ENCODE data around the gene FLAD1.

Gene FLAD1

GRCh38 chr1:154970631-154971340 is 12.4 kb upstream of the FLAD1 start, which contains the start of gene SHC1:
SHC1 (minus strand) TSS chr1:154970747; CDS start chr1:154970526, 221 bp downstream.
- Histone ChIP-seq H3K9ac (ENCODE audit: insufficient read length) (peak within 1 kb of the TSS; percentile 74), H3K4me3 (peak within 1 kb of the TSS; percentile 82), H3K36me3 (ENCODE audit: insufficient read depth, low read length) (peaks cover 27% of the 10 kb centered on the region), H3K27ac (peak within 1 kb of the TSS; percentile 83), H3K9me3 (ENCODE audit: low read depth, low read length) (no peaks in the 10 kb centered on the region)
- DNase-seq (ENCODE audit: low read depth, low spot score): no peak
- peak; percentile 98 for TF ChIP-seq POLR2AphosphoS5 (IDR thresholded peaks at IDR 0.05; ENCODE audit: borderline replicate concordance, low read depth, low read length)
- no peak for TF ChIP-seq EZH2 (IDR thresholded peaks at IDR 0.05)

- H3K9ac ChIP-seq (ENCODE audit: insufficient read length): peak overlapping the region; percentile 74
- DNase-seq (ENCODE audit: low read depth, low spot score): no peak
- H3K4me3 ChIP-seq: peak overlapping the region; percentile 82
- H3K27ac ChIP-seq: peak overlapping the region; percentile 83
- H3K9me3 ChIP-seq (ENCODE audit: low read depth, low read length): no peaks in the 10 kb centered on the region
- peaks cover 26% of the 10 kb centered on the region for H3K36me3 ChIP-seq (ENCODE audit: insufficient read depth, low read length)
- no peak for TF ChIP-seq EZH2 (IDR thresholded peaks at IDR 0.05)
- TF ChIP-seq FOXP2 (optimal IDR thresholded peaks at IDR 0.05; ENCODE audit: control extremely low read depth, extremely low read length, insufficient read depth): no peak
- no peak for TF ChIP-seq POLR2AphosphoS5 (IDR thresholded peaks at IDR 0.05; ENCODE audit: borderline replicate concordance, low read depth, low read length)
These were observed 11.7 kb upstream of the FLAD1 start for GRCh38 chr1:154971341-154971998.

- TF ChIP-seq EZH2 (IDR thresholded peaks at IDR 0.05) (no peak), POLR2AphosphoS5 (IDR thresholded peaks at IDR 0.05; ENCODE audit: borderline replicate concordance, low read depth, low read length) (no peak), FOXP2 (optimal IDR thresholded peaks at IDR 0.05; ENCODE audit: control extremely low read depth, extremely low read length, insufficient read depth) (no peak)
- DNase-seq (ENCODE audit: low read depth, low spot score): no peak
- Histone ChIP-seq H3K9ac (ENCODE audit: insufficient read length) (peak overlapping the region; percentile 43), H3K27ac (peak overlapping the region; percentile 99), H3K9me3 (ENCODE audit: low read depth, low read length) (no peaks in the 10 kb centered on the region), H3K4me3 (peak overlapping the region; percentile 97), H3K36me3 (ENCODE audit: insufficient read depth, low read length) (peaks cover 20% of the 10 kb centered on the region)
These were observed 11.0 kb upstream of the FLAD1 start for GRCh38 chr1:154972213-154972516.

GRCh38 chr1:154972517-154973343 is 10.4 kb upstream of the FLAD1 start:
- DNase-seq (ENCODE audit: low read depth, low spot score): no peak
- Histone ChIP-seq H3K4me3 (peak overlapping the region; percentile 97), H3K27ac (peak overlapping the region; percentile 99), H3K9me3 (ENCODE audit: low read depth, low read length) (no peaks in the 10 kb centered on the region), H3K9ac (ENCODE audit: insufficient read length) (peak overlapping the region; percentile 43), H3K36me3 (ENCODE audit: insufficient read depth, low read length) (peaks cover 20% of the 10 kb centered on the region)
- TF ChIP-seq FOXP2 (optimal IDR thresholded peaks at IDR 0.05; ENCODE audit: control extremely low read depth, extremely low read length, insufficient read depth) (no peak), EZH2 (IDR thresholded peaks at IDR 0.05) (no peak), POLR2AphosphoS5 (IDR thresholded peaks at IDR 0.05; ENCODE audit: borderline replicate concordance, low read depth, low read length) (no peak)

GRCh38 chr1:154973344-154974101 is 9.6 kb upstream of the FLAD1 start:
- TF ChIP-seq POLR2AphosphoS5 (IDR thresholded peaks at IDR 0.05; ENCODE audit: borderline replicate concordance, low read depth, low read length) (peak; percentile 75), EZH2 (IDR thresholded peaks at IDR 0.05) (no peak), FOXP2 (optimal IDR thresholded peaks at IDR 0.05; ENCODE audit: control extremely low read depth, extremely low read length, insufficient read depth) (no peak)
- Histone ChIP-seq H3K27ac (peak overlapping the region; percentile 99), H3K36me3 (ENCODE audit: insufficient read depth, low read length) (peaks cover 21% of the 10 kb centered on the region), H3K9me3 (ENCODE audit: low read depth, low read length) (no peaks in the 10 kb centered on the region), H3K4me3 (peak overlapping the region; percentile 97), H3K9ac (ENCODE audit: insufficient read length) (peak overlapping the region; percentile 95)
- DNase-seq (ENCODE audit: low read depth, low spot score): peak; percentile 81

- Histone ChIP-seq H3K9me3 (ENCODE audit: low read depth, low read length) (no peaks in the 10 kb centered on the region), H3K9ac (ENCODE audit: insufficient read length) (peak within 1 kb of the TSS; percentile 95), H3K4me3 (peak within 1 kb of the TSS; percentile 97), H3K36me3 (ENCODE audit: insufficient read depth, low read length) (peaks cover 25% of the 10 kb centered on the region), H3K27ac (peak within 1 kb of the TSS; percentile 99)
- DNase-seq (ENCODE audit: low read depth, low spot score): peak; percentile 99
- TF ChIP-seq POLR2AphosphoS5 (IDR thresholded peaks at IDR 0.05; ENCODE audit: borderline replicate concordance, low read depth, low read length): peak; percentile 86; the same call in 1 of the 2 replicates
- no peak for TF ChIP-seq EZH2 (IDR thresholded peaks at IDR 0.05)
These were observed 8.9 kb upstream of the FLAD1 start, which contains the start of gene CKS1B for GRCh38 chr1:154974102-154974807. CKS1B (plus strand) TSS chr1:154974681; CDS start chr1:154974746, 65 bp downstream.

- peak; percentile 92 for DNase-seq (ENCODE audit: low read depth, low spot score)
- peak overlapping the region; percentile 95 for H3K27ac ChIP-seq
- no peak for TF ChIP-seq FOXP2 (optimal IDR thresholded peaks at IDR 0.05; ENCODE audit: control extremely low read depth, extremely low read length, insufficient read depth)
- peak; percentile 80 for TF ChIP-seq POLR2AphosphoS5 (IDR thresholded peaks at IDR 0.05; ENCODE audit: borderline replicate concordance, low read depth, low read length)
- H3K9ac ChIP-seq (ENCODE audit: insufficient read length): peak overlapping the region; percentile 91
- no peaks in the 10 kb centered on the region for H3K9me3 ChIP-seq (ENCODE audit: low read depth, low read length)
- H3K36me3 ChIP-seq (ENCODE audit: insufficient read depth, low read length): peaks cover 30% of the 10 kb centered on the region
- peak overlapping the region; percentile 97 for H3K4me3 ChIP-seq
These were observed 8.2 kb upstream of the FLAD1 start for GRCh38 chr1:154974808-154975408.

All from SK-N-MC (cell line).